HG03521 (cell line): Measurements from ENCODE around the gene TESMIN.

ENCODE experiments used
- ATAC-seq: cut with Tn5 transposase; IDR thresholded peaks from one replicate; pipeline ENCODE4 v1.9.1; 2021; ENCODE audit warnings: mild to moderate bottlenecking, moderate library complexity; ENCODE audit not compliant: unreplicated experiment

The TESMIN gene

GRCh38 chr11:68684385-68685356 lies 66.6 kb downstream of the TESMIN start, which contains the start of gene GAL:
Gene GAL, plus strand, starts transcription at chr11:68684544. Its CDS starts 380 bp downstream, at chr11:68684924.
- no peak for ATAC-seq

- no peak for ATAC-seq
These were observed 67.6 kb downstream of the TESMIN start for GRCh38 chr11:68683536-68684384.

DNA sequence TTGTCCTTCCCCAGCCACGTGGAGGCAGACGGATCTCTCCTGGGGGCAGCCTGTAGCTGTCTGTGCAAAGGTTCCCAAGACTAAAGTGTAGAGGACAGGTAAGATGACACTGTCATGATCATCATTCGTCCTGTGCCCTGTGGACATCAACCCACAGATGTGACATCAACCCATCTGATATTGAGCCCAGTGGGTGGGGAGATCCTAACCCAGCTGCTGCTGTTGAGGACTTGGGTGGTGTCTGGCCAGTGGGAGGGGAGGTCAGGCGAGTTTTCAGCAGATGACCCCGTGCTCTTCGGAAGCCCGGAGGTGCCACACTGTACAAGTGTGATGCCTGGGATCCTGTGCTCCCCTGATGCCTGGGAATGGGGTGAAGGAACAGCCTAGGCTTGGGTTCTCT lies 68.2 kb downstream of the TESMIN start:
- no peak for ATAC-seq

DNA sequence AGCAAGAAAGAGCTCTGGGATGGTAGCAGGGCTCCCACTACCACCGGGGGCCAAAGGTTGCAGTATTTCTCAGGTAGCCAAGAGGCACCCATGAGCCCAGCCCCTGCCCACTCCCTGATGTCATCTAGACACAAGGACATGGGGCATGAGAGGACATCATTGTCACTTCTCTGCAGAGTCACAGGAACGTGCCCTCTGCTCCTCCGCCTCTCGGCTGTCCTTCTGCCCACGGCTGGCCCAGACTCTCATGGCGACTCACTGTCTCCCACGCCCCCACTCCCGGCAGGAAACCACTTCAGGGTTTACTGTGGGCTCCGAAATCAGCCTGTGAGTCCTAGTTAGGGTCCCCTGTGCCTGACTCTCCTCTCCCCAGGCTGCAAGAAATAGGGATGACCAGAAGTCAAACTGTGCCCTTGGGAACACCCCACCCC lies 68.8 kb downstream of the TESMIN start:
- no peak for ATAC-seq

- ATAC-seq = no peak
These were observed 70.6 kb downstream of the TESMIN start for GRCh38 chr11:68680541-68681231.

GRCh38 chr11:68678031-68678441 lies 73.3 kb downstream of the TESMIN start:
- no peak for ATAC-seq

DNA sequence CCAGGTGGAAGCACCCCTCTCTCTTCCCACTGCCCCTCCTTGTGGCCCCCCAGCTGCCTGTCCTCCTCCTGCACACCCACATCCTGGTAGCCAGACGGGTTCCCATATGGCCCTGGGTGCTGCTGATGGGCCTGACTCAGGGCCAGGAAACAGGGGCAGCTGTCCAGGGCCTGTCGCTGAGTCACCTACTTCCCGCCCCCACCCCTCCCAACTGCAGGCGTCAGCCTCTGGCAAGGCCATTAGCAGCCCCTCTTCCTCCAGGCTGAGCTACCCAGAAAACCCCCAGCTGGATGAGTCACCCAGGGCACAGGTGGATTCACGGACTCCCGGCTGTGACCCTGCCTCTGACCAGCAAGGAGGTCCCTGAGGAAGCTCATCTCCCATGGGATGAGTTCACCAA lies 73.9 kb downstream of the TESMIN start:
- ATAC-seq = no peak

- ATAC-seq = no peak
These were observed 76.9 kb downstream of the TESMIN start for GRCh38 chr11:68674461-68674860.

DNA sequence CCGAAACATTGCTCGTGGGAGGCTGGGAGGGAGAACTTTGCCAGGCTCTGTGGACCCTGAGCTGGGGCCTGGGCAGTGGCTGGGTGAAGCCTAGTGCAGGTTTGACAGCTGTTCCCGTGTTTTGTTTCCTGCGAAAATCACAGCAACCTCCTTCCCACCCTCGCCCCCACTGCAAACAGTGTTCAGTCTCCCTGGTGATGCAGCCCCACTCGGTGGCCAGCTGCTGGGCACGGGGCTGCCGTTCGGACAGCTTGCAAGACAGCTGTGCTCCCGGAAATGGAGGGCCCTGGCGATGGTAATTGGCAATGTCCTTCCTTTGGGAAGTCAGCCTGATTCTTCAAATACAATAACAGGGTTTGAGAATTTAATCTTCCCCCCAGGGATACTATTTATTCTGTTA lies 77.3 kb downstream of the TESMIN start:
- no peak for ATAC-seq

GRCh38 chr11:68673306-68673945 lies 77.9 kb downstream of the TESMIN start:
- ATAC-seq = no peak

- ATAC-seq = no peak
These were observed 80.9 kb downstream of the TESMIN start for GRCh38 chr11:68670208-68670992.

GRCh38 chr11:68669301-68670090 lies 81.8 kb downstream of the TESMIN start:
- ATAC-seq = no peak

DNA sequence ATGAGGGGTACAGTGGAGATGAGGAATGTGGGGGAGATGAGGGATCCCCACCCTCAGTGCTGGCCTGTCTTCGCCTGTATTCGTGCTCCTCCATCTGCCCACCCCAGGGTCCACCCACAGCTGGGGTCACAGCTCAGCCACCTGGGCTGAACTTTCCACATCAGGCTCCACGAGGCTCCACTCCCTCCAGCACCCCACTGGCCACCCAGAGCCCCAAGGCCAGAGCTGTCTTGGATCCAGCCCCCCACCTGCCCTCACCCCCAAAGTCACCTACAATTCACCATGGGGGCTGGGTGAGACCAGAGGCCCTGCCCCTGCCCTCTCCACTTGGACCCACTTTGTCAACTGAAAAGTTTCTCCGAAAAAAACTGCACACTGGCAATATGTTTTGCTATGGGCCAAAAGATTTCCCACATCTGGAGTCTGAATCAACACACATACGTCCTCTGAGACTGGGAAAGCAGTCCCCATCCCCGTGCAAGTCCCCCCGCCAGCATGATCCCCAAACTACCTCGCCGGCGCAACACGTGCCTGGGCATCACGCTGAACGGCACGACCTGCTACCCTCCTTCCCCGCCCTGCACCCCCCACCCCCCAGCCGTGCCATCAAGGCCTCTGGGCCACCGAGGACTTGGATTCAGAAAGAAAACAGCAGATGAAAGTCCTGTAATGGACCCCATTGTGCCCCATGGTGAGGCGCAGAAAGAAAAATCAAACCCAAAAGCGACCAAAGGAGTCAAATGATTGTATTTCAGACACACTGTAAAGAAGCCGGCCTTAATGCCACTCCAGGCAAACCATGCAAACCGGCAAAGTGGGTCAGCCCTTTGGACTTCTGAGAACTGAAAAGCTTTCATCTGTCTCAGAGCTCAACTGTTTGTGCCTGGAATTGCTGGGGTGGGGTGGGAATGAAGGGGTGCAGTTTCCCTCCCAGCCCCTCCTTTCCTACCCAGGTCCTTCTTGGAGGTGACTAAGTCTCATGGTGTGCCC lies 83.5 kb downstream of the TESMIN start:
- no peak for ATAC-seq

GRCh38 chr11:68666849-68667248 lies 84.5 kb downstream of the TESMIN start:
- no peak for ATAC-seq

GRCh38 chr11:68665436-68665835 lies 85.9 kb downstream of the TESMIN start:
- ATAC-seq = no peak

DNA sequence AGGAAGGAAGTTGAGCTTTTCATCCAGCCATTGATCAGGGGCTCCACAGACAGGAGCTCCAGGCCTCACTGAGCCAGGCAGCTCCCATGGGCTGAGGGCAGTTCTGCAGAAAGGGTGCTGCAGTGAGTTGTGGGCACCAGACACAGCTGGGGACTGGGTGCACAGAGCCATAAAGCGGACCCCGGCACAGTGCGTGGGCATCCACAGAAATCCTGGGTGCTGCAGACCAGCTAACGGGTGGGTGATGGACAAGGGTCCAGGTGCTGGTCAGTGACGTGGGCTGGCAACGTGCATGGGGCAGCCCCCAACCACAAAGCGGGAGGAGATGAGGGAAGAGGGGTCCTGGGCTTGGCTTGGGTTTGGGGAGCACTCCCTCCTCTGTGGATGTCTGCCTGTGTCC lies 86.4 kb downstream of the TESMIN start:
- ATAC-seq = no peak

DNA sequence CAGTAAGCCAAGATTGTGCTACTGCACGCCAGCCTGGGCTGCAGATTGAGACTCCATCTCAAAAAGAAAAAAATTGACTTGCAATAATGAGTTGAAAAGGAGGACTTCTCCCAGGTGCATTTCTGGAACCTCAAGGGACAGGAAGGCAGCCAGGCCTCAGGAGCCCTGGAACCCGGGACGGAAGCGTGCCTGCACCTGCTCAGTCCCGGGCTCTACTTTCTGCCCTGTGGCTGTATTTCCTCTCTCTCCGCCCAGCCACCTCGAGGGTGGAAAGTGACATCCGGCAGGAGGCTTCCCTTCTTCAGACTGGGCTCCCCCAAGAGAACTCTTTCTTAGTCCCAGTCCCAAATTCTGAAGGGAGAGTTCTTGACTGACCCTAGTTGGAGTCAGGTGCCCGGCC lies 87.2 kb downstream of the TESMIN start:
- no peak for ATAC-seq
